Activated CD4-positive, alpha-beta T cell treated with anti-CD3 and anti-CD28 coated beads for 36 hours (primary cell): ENCODE results near the gene PHOX2A. TPM values are rescaled to one million over a fixed set of nuclear protein-coding genes. Genes with fewer than 3 reads are reported as not detected.

Experiments
- ATAC-seq: fragments of 200-7000 bp; cut with Tn5 transposase; one replicate; pipeline ENCODE4 v1.10.0; 2021; ENCODE audit warnings: mild to moderate bottlenecking, moderate library complexity
- CTCF ChIA-PET: fragments of 350-600 bp; sonication (Branson Sonifier 250); formaldehyde crosslinking; loops from one replicate; lab custom pipeline; 2021; ENCODE audit warnings: antibody characterized with exemption; lab: Charles Lee
- POLR2A ChIA-PET: fragments of 350-600 bp; sonication (Branson Sonifier 250); formaldehyde crosslinking; loops from one replicate; lab custom pipeline; 2021; ENCODE audit warnings: antibody characterized with exemption, inconsistent platforms; lab: Charles Lee
- DNase-seq: peaks from one replicate; pipeline ENCODE4 v3.0.0-alpha.2; 2020
- H3K27ac Mint-ChIP-seq: one replicate; pipeline ENCODE4 v1.8.0; 2021; ENCODE audit warnings: mixed read lengths
- H3K27me3 Mint-ChIP-seq: one replicate; pipeline ENCODE4 v1.8.0; 2021; ENCODE audit warnings: mixed read lengths
- H3K36me3 Mint-ChIP-seq: one replicate; pipeline ENCODE4 v1.8.0; 2021; ENCODE audit warnings: low read depth, mixed read lengths
- H3K4me1 Mint-ChIP-seq: one replicate; pipeline ENCODE4 v1.8.0; 2021; ENCODE audit warnings: mixed read lengths
- H3K4me3 Mint-ChIP-seq: one replicate; pipeline ENCODE4 v1.8.0; 2021; ENCODE audit warnings: mild to moderate bottlenecking, moderate library complexity, mixed read lengths
- H3K9me3 Mint-ChIP-seq: one replicate; pipeline ENCODE4 v1.8.0; 2021; ENCODE audit warnings: low read depth, mixed read lengths
- intact Hi-C, 2 experiments: fragments of 100-400 bp; cut with DNase I in 1 of 2; cut with micrococcal nuclease in 1 of 2; formaldehyde crosslinking; loops; one replicate each; pipeline versions ENCODE4 v1.14.2 to v1.15.1; 2022 to 2024; cut with DNase I, micrococcal nuclease
- total RNA-seq, 2 experiments: library from RNA; stranded (reverse); gene quantifications; one replicate each; pipeline ENCODE4 v1.2.3, GENCODE V29; 2021

The PHOX2A gene
- total RNA-seq, 2 experiments from 2014 or later: not detected

DNA sequence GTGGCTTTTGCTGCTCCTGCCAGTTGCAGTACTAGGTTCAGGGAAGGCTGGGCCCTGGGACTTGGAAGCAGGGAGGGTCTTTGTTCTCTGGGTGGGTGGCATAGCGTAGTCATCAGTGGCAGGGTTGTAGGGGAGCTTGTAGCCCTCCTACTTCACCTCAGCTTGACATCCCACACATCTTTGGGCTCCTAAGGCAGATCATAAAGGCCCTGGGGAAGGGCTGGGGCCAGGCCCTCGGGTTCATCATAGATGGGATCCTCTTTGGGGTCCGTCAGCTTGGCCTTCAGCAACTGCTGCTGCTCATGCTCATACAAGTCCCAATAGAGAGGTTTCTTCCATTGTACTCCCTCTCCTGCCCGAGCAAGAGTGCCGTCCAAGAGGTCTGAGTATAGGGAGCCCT lies 6.0 kb upstream of the PHOX2A start:
- H3K4me3 Mint-ChIP-seq: no peak overlapping the region
- intact Hi-C loops: no loop called here
- H3K4me1 Mint-ChIP-seq: no peaks in the 10 kb centered on the region
- ChIA-PET CTCF (interaction anchor here (0.7 kb wide), 3 partner anchors 138 to 1294 kb away, joined by 3 read pairs; no protein-coding TSS in a partner anchor), POLR2A (no interaction called here)
- no peaks in the 10 kb centered on the region for H3K36me3 Mint-ChIP-seq
- H3K27ac Mint-ChIP-seq: no peak overlapping the region
- no peaks in the 10 kb centered on the region for H3K9me3 Mint-ChIP-seq
- ATAC-seq (no peak), DNase-seq (no peak)
- peaks cover 22% of the 10 kb centered on the region for H3K27me3 Mint-ChIP-seq

DNA sequence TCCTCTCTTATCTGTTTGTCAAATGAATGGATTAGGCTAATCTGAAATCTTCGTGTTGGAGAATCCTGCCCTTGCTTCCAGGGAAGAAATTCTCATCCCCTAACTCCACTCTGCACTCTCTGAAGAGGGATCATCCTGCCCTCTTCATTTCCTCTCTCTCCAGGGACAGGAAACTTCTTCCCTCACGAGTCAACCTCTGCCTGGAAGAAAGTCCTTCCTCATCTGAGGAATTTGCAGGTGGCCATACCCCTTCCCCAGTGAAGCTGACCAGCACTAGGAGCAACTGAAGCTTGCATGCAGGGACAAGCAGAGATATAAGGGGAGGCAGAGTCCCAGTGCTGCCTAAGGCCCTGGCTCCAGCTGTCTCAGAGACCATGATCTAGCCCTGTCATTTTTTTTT lies 3.6 kb upstream of the PHOX2A start:
- no peaks in the 10 kb centered on the region for H3K36me3 Mint-ChIP-seq
- no peak for DNase-seq
- H3K9me3 Mint-ChIP-seq: no peaks in the 10 kb centered on the region
- no peak for ATAC-seq
- ChIA-PET POLR2A (no interaction called here), CTCF (interaction anchor here (0.7 kb wide), 1 partner anchor 59 kb away, joined by 4 read pairs; no protein-coding TSS in a partner anchor)
- peaks cover 9% of the 10 kb centered on the region for H3K4me1 Mint-ChIP-seq
- peaks cover 30% of the 10 kb centered on the region for H3K27me3 Mint-ChIP-seq
- no peak overlapping the region for H3K27ac Mint-ChIP-seq
- no peak overlapping the region for H3K4me3 Mint-ChIP-seq
- intact Hi-C loops: no loop called here

DNA sequence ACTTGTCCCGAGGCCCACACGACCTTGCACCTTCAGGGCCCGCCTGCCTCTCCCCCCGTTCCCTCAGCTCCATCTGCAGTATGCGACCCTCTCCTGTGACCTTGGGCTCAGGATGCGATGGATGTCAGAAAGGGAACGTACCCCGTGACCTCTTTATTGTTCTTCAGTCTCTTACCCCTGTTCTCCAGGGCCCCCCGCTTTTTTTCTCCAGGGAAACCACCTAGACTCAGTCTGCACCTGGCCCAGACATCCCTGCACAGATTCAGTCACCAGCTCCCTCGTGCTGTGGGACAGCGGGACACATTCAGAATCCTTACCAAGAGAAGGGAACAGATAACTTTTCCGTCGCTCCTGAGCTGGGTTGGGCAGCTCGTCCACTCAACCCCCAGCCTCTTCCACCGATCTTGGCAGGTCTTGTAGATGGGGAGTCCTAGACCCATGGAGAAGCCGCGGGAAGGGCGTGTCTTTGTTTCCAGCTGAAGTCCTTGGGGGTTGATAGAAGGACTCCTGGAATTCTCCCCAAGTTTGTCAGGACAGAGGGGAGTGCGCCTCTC lies 1.4 kb upstream of the PHOX2A start:
- no peak overlapping the region for H3K27ac Mint-ChIP-seq
- H3K27me3 Mint-ChIP-seq: peaks cover 41% of the 10 kb centered on the region
- ATAC-seq: no peak
- CTCF ChIA-PET: interaction anchor here (0.5 to 2.1 kb wide), 4 partner anchors 12 to 834 kb away, joined by 3 to 5 read pairs (median 3); no protein-coding TSS in a partner anchor
- intact Hi-C loops: no loop called here
- DNase-seq: no peak
- no peaks in the 10 kb centered on the region for H3K9me3 Mint-ChIP-seq
- no peaks in the 10 kb centered on the region for H3K36me3 Mint-ChIP-seq
- H3K4me3 Mint-ChIP-seq: no peak overlapping the region
- peaks cover 15% of the 10 kb centered on the region for H3K4me1 Mint-ChIP-seq
- POLR2A ChIA-PET: interaction anchor here (1.4 kb wide), 1 partner anchor 20 kb away, joined by 4 read pairs; the partner anchor contains the start of gene INPPL1

- ChIA-PET POLR2A (interaction anchor here (1.4 kb wide), 1 partner anchor 20 kb away, joined by 4 read pairs; the partner anchor contains the start of gene INPPL1), CTCF (interaction anchor here (0.6 to 2.1 kb wide), 2 partner anchors 170 to 833 kb away, joined by 3 to 5 read pairs; no protein-coding TSS in a partner anchor)
- Mint-ChIP-seq H3K27ac (no peak overlapping the region), H3K27me3 (peaks cover 41% of the 10 kb centered on the region), H3K9me3 (no peaks in the 10 kb centered on the region), H3K36me3 (no peaks in the 10 kb centered on the region), H3K4me1 (peaks cover 17% of the 10 kb centered on the region), H3K4me3 (no peak overlapping the region)
- no peak for DNase-seq
- no peak for ATAC-seq
- intact Hi-C loops: loop anchor here in 1 of 2 experiments (5.0 kb wide), 2 partner anchors 168 to 188 kb away; partner anchors contain the start of gene CLPB
These were observed 636 bp upstream of the PHOX2A start for GRCh38 chr11:72244361-72245262.

GRCh38 chr11:72243173-72244059 lies 560 bp downstream of the PHOX2A start:
- Mint-ChIP-seq H3K4me1 (peaks cover 20% of the 10 kb centered on the region), H3K36me3 (peaks cover 2% of the 10 kb centered on the region), H3K4me3 (no peak overlapping the region), H3K27ac (no peak overlapping the region), H3K9me3 (no peaks in the 10 kb centered on the region), H3K27me3 (peaks cover 45% of the 10 kb centered on the region)
- no peak for ATAC-seq
- POLR2A ChIA-PET: no interaction called here
- DNase-seq: no peak
- CTCF ChIA-PET: interaction anchor here (0.6 to 1.2 kb wide), 4 partner anchors 13 to 727 kb away, joined by 3 to 4 read pairs (median 4); no protein-coding TSS in a partner anchor
- intact Hi-C loops: loop anchor here in 1 of 2 experiments (5.0 kb wide), 2 partner anchors 169 to 189 kb away; partner anchors contain the start of gene CLPB

DNA sequence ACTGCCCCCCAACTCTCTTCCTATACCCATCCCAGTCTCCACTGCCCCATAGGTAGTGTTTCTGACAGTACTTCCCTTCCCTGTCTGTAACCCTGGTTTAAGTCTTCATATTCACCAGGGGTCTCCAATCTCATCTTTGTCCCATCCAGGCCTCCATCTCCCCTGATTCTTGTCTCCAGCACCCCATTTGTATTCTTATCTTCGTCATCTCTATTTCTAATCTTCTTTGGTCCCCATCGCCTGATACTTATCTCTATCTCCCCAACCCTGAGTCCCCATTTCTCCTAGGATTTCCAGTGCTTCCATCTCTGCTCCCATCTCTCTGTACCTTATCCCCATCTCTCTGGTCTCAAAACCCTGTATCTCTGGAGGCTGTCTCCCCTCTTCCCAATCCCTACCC lies 1.8 kb downstream of the PHOX2A start:
- CTCF ChIA-PET: no interaction called here
- ATAC-seq (no peak), DNase-seq (no peak)
- no peak overlapping the region for H3K4me3 Mint-ChIP-seq
- no peaks in the 10 kb centered on the region for H3K9me3 Mint-ChIP-seq
- H3K36me3 Mint-ChIP-seq: peaks cover 2% of the 10 kb centered on the region
- POLR2A ChIA-PET: no interaction called here
- no peak overlapping the region for H3K27ac Mint-ChIP-seq
- intact Hi-C loops: loop anchor here in 1 of 2 experiments (5.0 kb wide), 2 partner anchors 170 to 190 kb away; partner anchors contain the start of gene CLPB
- peaks cover 20% of the 10 kb centered on the region for H3K4me1 Mint-ChIP-seq
- peaks cover 43% of the 10 kb centered on the region for H3K27me3 Mint-ChIP-seq

DNA sequence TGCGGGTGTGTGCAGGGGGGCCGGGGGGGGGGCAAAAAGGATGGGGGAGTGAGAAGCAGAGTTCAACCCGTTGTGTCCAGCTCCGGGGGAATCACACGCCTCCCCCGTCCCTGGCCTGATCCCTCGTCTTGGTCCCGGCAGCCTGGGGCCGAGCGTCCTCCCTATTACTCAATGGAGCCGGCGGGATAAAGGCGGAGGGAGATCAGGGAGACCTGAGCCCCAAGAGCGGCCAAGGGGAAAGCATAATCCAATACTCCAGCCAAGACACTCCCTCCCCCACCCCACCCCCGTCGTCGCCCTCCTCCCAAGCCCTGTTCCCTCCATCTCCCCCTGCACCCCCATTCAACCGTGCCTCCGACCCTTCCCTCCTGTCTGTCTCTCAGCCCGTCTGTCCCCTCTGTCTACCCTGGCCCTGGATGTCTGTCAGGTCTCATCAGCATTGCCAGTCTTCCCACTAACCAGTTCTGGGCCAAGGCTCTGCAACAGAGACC lies 2.6 kb downstream of the PHOX2A start:
- H3K4me3 Mint-ChIP-seq: no peak overlapping the region
- peaks cover 2% of the 10 kb centered on the region for H3K36me3 Mint-ChIP-seq
- no peak for DNase-seq
- H3K27me3 Mint-ChIP-seq: peaks cover 43% of the 10 kb centered on the region
- ChIA-PET CTCF (interaction anchor here (0.8 kb wide), 1 partner anchor 190 kb away, joined by 6 read pairs; no protein-coding TSS in a partner anchor), POLR2A (no interaction called here)
- intact Hi-C loops: loop anchor here in 1 of 2 experiments (5.0 kb wide), 2 partner anchors 171 to 191 kb away; partner anchors contain the start of gene CLPB
- no peaks in the 10 kb centered on the region for H3K9me3 Mint-ChIP-seq
- peaks cover 20% of the 10 kb centered on the region for H3K4me1 Mint-ChIP-seq
- no peak for ATAC-seq
- H3K27ac Mint-ChIP-seq: no peak overlapping the region

- ChIA-PET POLR2A (interaction anchor here (0.5 to 0.7 kb wide), 2 partner anchors 15 to 197 kb away, joined by 3 read pairs; no protein-coding TSS in a partner anchor), CTCF (interaction anchor here (0.8 kb wide), 1 partner anchor 190 kb away, joined by 6 read pairs; no protein-coding TSS in a partner anchor)
- peaks cover 43% of the 10 kb centered on the region for H3K27me3 Mint-ChIP-seq
- H3K36me3 Mint-ChIP-seq: peaks cover 2% of the 10 kb centered on the region
- peak overlapping the region; percentile 39 for H3K4me3 Mint-ChIP-seq
- no peak for DNase-seq
- H3K9me3 Mint-ChIP-seq: no peaks in the 10 kb centered on the region
- intact Hi-C loops: loop anchor here in 1 of 2 experiments (5.0 kb wide), 2 partner anchors 172 to 192 kb away; partner anchors contain the start of gene CLPB
- H3K27ac Mint-ChIP-seq: peak overlapping the region; percentile 56
- ATAC-seq: peak; percentile 31
- peaks cover 20% of the 10 kb centered on the region for H3K4me1 Mint-ChIP-seq
These were observed 3.3 kb downstream of the PHOX2A start for GRCh38 chr11:72240461-72241290.

- Mint-ChIP-seq H3K4me3 (peak overlapping the region; percentile 39), H3K9me3 (no peaks in the 10 kb centered on the region), H3K36me3 (peaks cover 2% of the 10 kb centered on the region), H3K27ac (peak overlapping the region; percentile 56), H3K27me3 (peaks cover 43% of the 10 kb centered on the region), H3K4me1 (peaks cover 20% of the 10 kb centered on the region)
- ATAC-seq: peak; percentile 1
- intact Hi-C loops: loop anchor here in 1 of 2 experiments (5.0 kb wide), 2 partner anchors 172 to 192 kb away; partner anchors contain the start of gene CLPB
- DNase-seq: no peak
- CTCF ChIA-PET: no interaction called here
- POLR2A ChIA-PET: interaction anchor here (0.5 kb wide), 1 partner anchor 196 kb away, joined by 3 read pairs; no protein-coding TSS in a partner anchor
These were observed 4.0 kb downstream of the PHOX2A start for GRCh38 chr11:72239849-72240460.
